TTC549 (cell line): ENCODE results near the gene ATP5ME.

ENCODE experiments used
- FAIRE-seq: peaks from 2 replicates; lab custom pipeline; 2012; peaks lifted over from hg19 to GRCh38; lab: Jason Lieb, UNC

Gene ATP5ME

DNA sequence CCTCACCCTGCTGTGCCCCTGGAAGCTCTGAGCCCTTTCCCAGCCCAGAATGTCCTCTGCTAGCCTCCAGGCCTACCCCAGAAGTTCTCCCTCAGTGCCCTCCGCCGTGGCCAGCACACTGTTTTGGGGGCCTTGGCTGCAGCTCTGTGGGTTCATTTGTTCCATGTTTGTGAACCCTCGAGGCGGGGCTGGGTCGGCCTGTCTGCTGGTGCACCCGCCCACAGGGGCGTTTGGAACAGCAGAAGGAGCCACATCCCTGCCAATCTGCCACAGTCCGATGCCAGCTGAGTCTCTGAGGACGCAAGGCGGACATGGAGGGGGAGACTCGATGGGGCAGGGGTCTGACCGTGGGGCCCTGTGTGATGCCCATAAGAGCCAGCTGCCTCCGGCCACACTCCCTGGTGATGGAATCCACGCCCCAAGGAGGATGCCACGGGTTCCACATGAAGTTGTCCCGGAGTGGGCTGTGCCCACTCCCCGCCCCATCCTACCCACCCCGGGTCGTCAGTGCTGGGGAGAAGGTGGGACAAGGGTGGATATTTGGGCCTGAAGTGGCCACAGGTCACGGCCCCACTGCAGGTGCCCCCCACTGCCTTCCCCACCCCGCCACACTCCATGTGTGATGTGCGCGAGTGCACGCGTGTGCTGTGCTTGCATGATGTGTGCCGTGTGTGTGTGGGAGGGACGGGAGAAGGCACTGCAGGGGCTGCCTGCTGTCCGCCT, 7.1 kb downstream of the ATP5ME start:
- FAIRE-seq = no peak

DNA sequence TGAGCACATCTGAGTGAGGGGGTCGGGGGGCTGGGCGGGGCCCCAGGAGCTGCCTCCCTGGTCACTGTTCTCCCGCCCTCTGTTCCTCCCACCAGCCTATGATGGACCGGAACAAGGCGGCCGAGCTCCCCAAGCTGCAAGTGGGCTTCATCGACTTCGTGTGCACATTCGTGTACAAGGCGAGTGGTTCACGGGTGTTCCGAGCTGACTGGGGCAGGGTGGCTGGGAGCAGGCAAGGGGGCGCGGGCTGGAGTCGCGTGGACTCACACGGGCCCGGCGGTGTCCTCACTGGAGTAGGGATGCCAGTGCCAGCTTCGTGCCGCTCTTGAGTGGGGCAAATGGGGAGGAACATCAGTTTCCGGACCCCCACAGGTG, 7.7 kb downstream of the ATP5ME start:
- no peak for FAIRE-seq

DNA sequence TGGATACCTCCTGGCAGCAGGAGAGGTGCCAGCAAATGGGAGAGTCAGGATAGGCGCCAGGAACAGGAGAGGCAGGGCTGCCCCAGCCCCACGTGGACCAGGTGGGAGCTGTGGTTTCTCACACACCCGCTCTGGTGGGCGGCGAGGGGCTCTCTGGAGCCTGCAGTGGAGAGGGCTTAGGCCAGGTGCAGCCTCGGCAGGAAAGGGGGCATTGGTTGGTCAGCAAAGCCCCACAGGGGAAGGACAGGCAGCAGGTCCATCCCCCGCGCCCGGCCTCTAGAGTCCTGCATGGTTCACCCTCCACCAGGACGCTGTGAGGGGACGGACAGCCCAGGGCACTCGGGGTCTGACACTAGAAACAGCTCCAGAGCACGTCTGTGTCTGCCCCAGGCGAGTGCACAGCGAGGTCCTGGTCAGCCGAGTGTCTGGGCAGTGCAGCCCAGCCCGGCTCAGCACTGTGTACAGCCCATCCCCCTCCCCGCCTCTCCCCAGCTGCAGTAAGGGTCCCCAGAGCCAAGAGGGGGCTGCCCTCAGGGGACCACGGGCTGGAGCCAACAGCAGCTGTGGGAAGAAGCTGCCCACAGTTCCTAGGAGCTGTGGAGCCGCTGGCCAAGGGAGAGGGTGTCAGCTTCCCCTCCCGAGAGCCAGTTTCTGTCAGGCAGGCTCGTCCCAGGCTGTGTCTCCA, 8.2 kb downstream of the ATP5ME start:
- FAIRE-seq = no peak

DNA sequence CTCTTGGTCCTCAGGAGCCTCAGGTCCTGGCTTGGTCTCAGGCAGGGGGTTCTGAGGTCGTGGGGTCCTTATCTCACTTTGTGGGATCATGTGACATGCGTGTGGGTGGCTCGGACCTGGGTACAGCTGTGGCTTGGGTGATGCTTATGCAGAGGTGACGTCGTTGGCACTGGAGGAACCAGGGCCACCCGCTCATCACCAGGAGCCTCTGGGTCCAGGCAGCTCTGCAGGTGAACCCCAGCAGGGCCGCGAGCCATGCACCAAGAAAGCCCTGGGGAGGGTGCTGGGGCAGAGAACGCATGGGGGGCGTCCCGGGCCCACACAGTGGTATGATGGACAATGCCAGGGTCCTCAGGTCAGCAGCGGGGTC, 8.7 kb downstream of the ATP5ME start:
- no peak for FAIRE-seq

DNA sequence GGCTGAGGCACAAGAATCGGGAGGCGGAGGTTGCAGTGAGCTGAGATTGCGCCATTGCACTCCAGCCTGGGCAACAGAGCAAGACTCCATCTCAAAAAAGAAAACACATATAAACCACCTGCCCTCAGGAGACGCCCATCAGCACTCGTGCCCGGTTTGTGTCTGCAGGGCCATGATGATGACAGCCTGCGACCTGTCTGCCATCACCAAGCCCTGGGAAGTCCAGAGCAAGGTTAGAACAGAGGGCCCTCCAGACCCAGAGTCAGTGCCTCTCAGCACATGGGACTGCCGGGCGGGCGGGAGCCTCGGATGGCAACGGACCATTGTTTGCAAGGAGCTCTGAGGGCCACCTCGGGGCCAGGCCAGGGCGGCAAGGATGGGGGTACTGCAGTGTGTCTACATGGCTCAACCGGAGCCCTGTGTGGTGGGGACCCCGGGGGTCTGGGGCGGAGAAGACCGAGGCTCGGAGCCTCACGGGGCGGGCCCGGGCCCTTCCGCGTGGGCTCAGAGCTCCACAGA, 9.3 kb downstream of the ATP5ME start:
- no peak for FAIRE-seq

DNA sequence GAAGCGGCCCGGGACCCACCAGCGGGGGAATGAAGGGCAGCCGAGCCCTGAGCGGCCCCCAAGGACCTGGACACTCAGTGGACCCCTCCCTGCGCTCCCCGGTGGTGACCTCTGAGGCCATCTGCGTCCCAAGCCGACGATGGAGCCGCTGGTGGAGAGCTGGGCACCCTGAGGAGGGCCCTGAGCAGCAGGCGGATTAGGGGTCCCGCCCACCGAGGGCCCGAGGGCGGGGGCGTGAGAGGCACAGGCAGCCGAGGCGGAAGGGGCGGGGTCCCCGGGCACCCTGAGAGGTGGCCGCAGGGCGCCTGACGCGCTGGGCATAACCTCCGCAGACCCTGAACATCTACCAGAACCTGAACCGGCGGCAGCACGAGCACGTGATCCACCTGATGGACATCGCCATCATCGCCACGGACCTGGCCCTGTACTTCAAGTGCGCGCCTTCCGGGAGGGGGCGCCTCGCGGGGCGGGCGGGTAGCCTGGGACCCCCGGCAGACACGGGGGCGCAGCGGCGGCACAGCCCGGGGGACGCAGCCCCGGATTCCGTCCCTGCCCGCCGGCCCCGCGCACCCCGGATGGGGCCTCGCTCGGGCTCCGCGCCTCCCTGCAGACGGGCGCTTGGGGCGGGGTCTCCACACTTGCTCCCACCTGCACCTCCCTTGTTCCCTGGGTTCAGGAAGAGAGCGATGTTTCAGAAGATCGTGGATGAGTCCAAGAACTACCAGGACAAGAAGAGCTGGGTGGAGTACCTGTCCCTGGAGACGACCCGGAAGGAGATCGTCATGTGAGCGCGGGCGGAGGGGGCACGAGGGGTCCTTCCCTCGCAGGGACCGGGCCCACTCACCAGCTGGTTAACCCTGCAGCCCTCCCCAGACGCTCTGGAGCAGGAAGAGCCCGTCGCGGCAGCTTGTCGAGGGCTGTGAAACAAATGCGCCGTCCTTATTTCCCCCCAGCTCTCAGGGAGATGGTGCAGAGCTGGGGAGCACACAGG, 10.3 kb downstream of the ATP5ME start:
- no peak for FAIRE-seq

DNA sequence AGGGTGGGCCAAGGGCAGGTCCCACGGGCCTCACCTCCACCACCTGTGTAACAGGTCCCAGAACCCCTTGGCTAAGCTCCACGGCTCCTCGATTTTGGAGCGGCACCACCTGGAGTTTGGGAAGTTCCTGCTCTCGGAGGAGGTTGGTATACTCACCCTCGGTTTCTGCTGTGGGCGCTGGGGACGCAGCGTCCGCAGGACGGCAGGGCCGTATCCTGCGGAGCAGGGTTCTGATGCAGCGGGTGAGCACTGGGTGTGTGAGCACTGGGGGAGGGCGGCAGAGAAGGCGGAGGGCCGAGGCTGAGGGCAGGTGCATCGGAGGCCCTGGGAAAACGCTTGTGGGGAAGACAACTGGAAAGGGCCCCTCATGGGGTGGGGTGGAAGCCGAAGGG, 11.0 kb downstream of the ATP5ME start:
- no peak for FAIRE-seq

DNA sequence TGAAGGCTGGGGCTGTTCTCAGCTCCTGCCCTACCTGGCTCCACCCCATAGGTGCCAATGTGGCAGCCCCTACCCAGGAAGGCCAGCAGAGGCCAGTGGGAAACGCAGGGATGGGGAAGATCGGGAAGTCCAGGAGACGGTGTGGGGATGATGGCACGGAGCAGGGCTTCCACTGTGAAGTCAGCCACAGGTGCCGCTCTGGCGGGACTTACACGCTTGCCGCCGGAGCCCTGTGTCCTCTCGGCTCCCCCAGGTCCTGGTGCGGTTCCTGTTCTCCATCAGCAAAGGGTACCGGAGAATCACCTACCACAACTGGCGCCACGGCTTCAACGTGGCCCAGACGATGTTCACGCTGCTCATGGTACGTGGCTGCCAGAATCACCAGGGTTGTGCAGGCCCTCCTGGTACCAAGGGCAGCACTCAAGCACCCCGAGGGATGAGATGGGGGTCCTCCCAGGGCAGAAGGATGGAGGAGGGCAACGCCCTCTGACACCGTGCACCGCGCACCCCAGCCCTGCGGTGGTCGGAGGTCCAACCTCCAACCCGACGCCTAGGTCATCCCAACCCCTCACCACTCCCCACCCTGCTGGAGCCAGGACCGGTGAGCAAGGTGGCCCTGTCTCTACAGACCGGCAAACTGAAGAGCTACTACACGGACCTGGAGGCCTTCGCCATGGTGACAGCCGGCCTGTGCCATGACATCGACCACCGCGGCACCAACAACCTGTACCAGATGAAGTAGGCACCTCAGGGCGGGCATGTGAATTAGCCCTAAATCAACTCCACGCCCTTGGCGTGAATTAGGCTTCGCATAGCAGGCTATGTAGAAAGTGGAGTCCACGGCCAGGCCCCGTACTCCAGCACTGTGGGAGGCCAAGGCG, 12.0 kb downstream of the ATP5ME start:
- no peak for FAIRE-seq

DNA sequence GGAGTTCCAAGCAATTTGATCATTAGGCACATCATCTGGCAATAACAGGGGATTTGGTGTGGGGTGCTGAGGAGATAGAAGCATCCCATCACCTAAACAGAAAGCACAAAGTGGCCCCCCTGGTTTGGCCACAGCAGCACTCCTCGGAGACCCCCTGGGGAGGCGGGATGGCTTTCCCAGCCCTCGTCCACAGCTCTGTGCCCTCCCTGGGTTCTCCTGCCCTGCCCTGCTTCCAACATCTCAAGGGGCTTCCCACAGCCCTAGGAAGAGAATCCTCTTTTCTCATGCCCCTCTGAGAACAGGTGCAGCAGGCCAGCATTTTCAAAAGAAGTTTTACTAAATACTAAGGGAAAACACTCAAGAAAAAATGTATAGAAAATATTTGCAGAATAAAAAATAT, 12.8 kb downstream of the ATP5ME start:
- FAIRE-seq = no peak

DNA sequence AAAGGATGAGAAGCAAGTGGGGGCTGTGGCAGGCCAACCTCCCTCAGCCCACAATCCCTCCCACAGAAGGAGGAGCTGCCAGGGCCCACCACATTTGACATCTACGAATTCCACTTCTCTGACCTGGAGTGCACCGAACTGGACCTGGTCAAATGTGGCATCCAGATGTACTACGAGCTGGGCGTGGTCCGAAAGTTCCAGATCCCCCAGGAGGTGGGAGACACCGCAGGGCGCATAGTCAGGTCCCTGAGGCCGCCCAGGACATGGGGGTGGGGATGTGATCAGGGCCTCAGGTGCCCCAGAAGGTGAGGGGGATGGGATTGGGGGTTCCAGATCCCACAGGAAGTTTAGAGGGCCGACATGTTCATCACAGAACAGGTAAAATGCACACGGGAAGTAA, 13.7 kb downstream of the ATP5ME start:
- no peak for FAIRE-seq

DNA sequence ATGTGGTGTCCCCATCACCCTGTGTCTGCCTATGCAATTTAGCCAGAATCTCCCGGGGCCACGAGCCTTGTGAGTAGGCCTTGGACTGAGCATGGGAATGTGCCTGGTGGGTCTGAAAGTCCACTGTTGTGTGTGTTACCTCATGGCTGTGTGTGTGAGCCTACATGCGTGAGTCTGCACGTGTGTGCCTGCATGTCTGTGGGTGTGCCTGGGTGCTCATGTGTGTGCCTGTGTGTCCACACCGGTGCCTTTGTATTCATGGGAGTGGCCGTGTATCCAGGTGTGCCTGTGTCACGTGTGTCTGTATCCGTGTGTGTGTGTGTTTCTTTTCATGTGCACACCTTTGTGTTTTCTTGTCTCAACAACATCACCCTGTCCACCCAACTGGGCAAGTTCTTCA, 14.2 kb downstream of the ATP5ME start:
- no peak for FAIRE-seq

DNA sequence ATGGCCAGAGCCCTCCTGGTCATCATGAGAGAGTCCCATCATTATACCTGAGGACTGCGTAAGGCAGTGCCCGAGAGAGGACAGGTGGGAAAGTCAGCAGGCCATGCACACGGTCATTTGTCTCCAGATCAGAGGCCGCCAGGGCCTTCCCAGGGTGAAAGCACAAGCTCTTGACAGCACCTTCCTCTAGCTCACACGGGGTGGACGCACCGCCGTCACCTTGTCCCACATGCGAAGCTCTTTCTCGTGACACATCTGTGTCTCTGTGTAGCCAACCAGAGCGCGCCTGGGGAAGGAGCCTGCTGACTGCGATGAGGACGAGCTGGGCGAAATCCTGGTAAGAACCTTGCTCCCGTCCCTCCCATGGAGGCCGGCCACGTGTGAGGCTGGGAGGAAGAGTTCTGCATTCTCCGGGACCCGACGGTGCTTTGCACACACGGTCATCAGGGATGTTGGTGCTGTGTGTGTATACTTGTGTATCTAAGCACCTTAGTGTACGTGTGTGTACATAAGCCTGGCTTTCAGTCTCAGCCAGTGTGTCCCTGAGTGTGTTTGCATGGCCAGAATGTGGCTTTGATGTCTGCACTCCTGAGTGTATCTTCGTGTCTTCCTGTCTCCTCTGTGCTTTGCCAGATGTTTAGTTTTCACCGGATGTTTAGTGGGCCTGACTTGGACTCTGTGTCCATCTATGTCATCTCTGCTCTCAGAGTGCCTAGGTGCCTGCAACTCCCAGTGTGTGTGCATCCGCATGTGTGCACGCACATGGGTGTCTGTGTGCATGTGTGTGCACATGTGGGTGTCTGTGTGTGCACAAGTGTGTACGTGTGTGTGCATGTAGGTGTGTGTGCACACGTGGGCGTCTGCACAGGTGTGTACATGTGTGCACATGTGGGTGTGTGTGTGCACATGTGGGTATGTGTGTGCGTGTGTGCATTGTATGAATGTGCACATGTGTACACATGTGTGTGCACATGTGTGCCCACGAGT, 15.1 kb downstream of the ATP5ME start:
- FAIRE-seq = no peak

DNA sequence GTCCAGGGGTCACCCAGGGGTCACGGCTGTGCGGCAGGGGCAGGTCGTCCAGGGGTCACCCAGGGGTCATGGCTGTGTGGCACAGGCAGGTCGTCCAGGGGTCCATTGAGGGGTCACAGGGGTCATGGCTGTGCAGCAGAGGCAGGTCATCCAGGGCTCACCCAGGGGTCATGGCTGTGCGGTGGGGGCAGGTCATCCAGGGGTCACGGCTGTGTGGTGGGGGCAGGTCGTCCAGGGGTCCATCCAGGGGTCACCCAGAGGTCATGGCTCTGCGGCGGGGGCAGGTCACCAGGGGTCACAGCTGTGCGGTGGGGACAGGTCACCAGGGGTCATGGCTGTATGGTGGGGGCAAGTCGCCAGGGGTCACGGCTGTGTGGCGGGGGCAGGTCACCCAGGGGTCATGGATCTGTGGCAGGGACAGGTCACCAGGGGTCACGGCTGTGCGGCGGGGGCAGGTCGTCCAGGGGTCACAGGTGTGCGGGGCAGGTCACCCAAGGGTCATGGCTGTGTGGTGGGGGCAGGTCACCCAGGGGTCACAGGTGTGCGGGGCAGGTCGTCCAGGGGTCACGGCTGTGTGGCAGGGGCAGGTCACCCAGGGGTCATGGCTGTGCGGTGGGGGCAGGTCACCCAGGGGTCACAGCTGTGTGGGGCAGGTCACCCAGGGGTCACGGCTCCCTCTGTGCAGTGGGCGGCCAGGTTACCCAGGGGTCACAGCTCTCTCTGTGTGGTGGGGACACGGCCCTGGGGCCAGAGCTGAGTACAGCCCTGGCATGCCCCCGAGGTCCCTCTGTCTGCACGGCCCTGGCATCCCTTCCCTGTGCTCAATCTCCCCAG, 16.0 kb downstream of the ATP5ME start:
- FAIRE-seq = no peak

DNA sequence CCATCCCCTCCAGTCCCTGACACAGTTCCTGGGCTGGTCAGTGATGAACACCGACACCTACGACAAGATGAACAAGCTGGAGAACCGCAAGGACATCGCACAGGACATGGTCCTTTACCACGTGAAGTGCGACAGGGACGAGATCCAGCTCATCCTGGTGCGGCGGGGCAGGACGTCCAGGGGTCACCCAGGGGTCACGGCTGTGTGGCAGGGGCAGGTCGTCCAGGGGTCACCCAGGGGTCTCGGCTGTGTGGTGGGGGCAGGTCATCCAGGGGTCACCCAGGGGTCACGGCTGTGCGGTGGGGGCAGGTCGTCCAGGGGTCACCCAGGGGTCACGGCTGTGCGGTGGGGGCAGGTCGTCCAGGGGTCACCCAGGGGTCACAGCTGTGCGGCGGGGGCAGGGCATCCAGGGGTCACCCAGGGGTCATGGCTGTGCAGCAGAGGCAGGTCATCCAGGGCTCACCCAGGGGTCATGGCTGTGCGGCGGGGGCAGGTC, 16.7 kb downstream of the ATP5ME start:
- FAIRE-seq = no peak

DNA sequence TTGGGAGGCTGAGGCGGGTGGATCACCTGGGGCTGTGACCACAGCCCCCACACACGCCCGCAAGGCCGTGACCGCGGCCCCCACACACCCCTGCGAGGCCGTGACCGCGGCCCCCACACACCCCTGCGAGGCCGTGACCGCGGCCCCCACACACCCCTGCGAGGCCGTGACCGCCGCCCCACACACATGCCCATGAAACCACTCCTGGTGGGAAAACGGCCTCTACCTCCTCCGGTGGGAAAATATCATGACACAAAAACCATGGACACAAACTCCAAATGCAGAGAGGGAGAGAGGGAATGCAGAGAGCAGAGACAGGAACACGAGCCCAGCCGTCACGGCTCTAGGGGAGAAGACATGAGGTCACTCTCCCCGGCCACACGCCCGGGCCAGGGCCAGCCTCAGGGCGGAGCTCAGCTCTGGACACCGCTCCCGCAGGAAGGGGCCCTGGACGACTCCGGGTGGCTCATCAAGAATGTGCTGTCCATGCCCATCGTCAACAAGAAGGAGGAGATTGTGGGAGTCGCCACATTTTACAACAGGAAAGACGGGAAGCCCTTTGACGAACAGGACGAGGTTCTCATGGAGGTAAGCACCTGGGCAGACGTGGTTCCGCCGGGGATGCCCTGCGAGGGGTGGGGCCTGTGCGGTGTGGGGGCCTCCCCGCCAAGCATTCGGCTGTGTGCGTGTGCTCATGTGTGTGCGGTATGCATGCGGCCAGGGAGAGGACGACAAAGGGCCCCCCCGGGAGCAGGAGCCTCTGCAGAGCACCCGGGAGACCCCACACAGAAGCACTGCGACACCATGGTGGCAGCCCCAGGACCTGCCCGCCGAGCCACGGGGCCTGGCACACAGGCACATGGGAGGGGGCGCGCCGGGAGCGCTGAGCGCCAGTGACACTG, 17.4 kb downstream of the ATP5ME start:
- FAIRE-seq = no peak

DNA sequence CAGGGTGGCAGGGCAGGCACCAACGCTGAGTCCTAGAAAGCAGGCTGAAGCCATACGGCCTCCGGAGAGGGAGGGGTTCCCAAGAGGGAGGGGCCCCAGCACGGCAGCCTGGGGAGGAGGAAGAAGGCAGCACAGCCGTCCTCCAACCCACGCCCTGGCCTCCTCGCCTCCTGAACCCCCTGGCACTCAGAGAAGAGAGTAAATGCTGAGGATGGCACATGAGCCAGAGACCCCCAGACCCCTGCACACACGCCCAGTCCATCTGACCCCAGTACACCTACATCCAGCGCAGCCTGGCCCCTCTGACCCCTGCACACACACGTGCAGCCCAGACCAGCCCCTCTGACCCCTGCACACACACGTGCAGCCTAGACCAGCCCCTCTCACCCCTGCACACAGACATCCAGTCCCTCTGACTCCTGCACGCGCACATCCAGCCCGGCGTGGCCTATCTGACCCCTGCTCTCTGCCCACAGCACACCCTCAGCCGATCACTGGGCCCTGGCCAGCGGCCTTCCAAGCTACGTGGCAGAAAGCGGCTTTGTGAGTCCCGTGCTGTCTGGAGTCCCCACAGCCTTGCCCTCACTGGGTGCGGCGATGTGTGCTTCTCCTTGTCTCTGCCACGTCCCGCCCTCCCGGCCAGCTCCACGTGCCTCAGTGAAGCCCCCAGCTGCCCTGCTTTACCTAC, 18.5 kb downstream of the ATP5ME start:
- no peak for FAIRE-seq

DNA sequence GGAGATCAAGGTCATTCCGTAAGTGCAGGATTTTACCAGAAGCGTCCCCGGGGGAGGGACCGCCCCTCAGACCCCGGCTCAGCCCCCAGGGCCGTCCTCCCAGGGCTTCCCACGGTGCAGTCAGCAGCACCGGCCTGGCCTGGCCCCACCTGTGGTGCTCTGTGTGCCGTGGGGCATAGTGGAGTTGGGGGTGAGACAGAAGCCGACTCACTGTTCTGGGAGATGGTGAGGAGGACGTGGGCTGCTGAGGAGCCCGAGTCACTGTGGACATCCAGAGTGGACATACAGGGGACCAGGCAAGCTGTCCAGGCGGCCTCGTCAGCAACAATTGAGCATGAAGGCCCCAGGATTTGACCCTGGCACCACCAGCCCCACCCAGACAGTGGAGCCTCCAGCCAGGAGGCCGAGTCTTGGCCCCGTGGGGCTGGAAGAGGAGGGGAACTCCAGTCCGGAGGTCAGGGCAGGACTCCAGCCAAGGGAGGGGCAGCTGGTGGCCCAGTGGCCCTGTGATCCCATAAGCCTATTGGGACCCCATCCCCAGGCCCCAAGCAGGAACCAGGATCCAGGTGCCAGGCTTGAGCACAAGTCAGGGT, 19.1 kb downstream of the ATP5ME start:
- FAIRE-seq = no peak

DNA sequence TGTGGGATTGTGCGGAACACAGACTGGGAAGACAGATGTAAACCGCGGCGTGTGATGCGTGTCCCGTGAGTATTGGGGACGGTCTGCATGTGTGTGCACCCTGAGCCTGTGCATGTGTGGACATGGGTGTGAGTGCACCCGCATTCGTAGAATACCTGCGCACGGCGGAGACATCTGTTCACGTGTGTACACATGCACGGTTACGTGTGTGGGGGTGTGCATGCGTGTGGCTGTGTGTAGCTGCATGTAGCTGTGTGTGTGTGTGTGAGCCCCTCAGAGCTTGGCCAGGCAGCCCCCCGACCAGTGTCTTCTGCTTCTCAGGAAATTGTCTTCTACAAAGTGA, 19.6 kb downstream of the ATP5ME start:
- no peak for FAIRE-seq
